ENCODE results near the gene VPREB3.

- TF ChIP-seq CTCF (IDR thresholded peaks at IDR 0.05; ENCODE audit: insufficient read depth, low read length, poor library complexity, severe bottlenecking): no peak
- TF ChIP-seq EZH2phosphoT487 (conservative IDR thresholded peaks at IDR 0.05; ENCODE audit: low read length): no peak
Measured at GRCh38 chr22:23720855-23721254, 33.4 kb downstream of the VPREB3 start.
